WERI-Rb-1 (cell line): ENCODE measurements around the gene UBASH3A.

Experiments
- DNase-seq: peaks from one replicate; pipeline ENCODE4 v3.0.0-alpha.2; 2020
- H3K27ac ChIP-seq: fragments of 250-450 bp; sonication (Bioruptor Pico); 2 replicates; pipeline ENCODE4 v1.5.1; 2020; ENCODE audit warnings: mild to moderate bottlenecking, moderate library complexity
- H3K27me3 ChIP-seq: fragments of 250-450 bp; sonication (Bioruptor Pico); 2 replicates; pipeline ENCODE4 v1.5.1; 2021; ENCODE audit warnings: mild to moderate bottlenecking, low read depth, moderate library complexity; ENCODE audit not compliant: insufficient read depth, severe bottlenecking
- H3K36me3 ChIP-seq: fragments of 250-450 bp; sonication (Bioruptor Pico); 2 replicates; pipeline ENCODE4 v1.5.1; 2020; ENCODE audit warnings: mild to moderate bottlenecking, moderate library complexity
- H3K4me3 ChIP-seq: 2 replicates; pipeline ENCODE4 v1.5.1; 2011; ENCODE audit warnings: low read depth, mild to moderate bottlenecking, control low read depth, low read length
- H3K9me3 ChIP-seq: fragments of 250-450 bp; sonication (Bioruptor Pico); 2 replicates; pipeline ENCODE4 v1.5.1; 2021; ENCODE audit warnings: mild to moderate bottlenecking, moderate library complexity; ENCODE audit not compliant: severe bottlenecking
- TF ChIP-seq, protein P1 (sequence below): IDR thresholded peaks from 2 replicates; pipeline ENCODE4 v1.5.1; 2011; ENCODE audit warnings: low read depth, mild to moderate bottlenecking, control low read depth, inconsistent platforms, low read length

The UBASH3A gene

GRCh38 chr21:42453224-42453985, 49.7 kb downstream of the UBASH3A start:
- DNase-seq = no peak
- no peak overlapping the region for H3K4me3 ChIP-seq
- H3K27ac ChIP-seq = no peak overlapping the region

GRCh38 chr21:42453986-42454570, 50.4 kb downstream of the UBASH3A start:
- Histone ChIP-seq H3K27me3 (no peaks in the 10 kb centered on the region), H3K27ac (no peak overlapping the region), H3K4me3 (no peak overlapping the region), H3K9me3 (no peaks in the 10 kb centered on the region), H3K36me3 (no peaks in the 10 kb centered on the region)
- DNase-seq = no peak
- TF ChIP-seq, protein P1, sequence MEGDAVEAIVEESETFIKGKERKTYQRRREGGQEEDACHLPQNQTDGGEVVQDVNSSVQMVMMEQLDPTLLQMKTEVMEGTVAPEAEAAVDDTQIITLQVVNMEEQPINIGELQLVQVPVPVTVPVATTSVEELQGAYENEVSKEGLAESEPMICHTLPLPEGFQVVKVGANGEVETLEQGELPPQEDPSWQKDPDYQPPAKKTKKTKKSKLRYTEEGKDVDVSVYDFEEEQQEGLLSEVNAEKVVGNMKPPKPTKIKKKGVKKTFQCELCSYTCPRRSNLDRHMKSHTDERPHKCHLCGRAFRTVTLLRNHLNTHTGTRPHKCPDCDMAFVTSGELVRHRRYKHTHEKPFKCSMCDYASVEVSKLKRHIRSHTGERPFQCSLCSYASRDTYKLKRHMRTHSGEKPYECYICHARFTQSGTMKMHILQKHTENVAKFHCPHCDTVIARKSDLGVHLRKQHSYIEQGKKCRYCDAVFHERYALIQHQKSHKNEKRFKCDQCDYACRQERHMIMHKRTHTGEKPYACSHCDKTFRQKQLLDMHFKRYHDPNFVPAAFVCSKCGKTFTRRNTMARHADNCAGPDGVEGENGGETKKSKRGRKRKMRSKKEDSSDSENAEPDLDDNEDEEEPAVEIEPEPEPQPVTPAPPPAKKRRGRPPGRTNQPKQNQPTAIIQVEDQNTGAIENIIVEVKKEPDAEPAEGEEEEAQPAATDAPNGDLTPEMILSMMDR = no peak

More at GRCh38 chr21:42453224-42453985, 49.7 kb downstream of the UBASH3A start:
- H3K27me3 ChIP-seq = no peaks in the 10 kb centered on the region
- TF ChIP-seq, protein P1 = no peak
- H3K9me3 ChIP-seq = no peaks in the 10 kb centered on the region
- no peaks in the 10 kb centered on the region for H3K36me3 ChIP-seq

DNA sequence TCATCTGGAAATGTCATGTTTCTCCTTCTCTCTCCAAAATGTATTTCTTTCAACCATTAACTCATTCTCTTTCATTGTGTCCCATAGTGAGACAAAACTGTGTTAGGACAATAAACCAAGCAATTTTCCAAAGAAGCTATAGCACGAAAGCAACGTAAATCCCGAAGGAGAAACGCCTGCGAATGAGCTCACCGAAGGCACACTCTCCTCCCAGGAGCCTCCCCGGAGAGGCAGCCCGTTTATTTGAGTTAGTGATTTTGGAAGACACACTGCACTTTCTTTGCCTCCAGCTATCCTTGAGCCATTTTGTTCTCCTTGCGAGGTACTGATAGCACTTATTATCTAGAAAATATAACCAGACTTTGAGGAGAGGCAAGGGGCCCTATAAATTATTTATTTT, 51.1 kb downstream of the UBASH3A start:
- Histone ChIP-seq H3K27ac (no peak overlapping the region), H3K27me3 (no peaks in the 10 kb centered on the region), H3K9me3 (no peaks in the 10 kb centered on the region), H3K36me3 (no peaks in the 10 kb centered on the region), H3K4me3 (no peak overlapping the region)
- no peak for DNase-seq
- TF ChIP-seq, protein P1 = no peak

DNA sequence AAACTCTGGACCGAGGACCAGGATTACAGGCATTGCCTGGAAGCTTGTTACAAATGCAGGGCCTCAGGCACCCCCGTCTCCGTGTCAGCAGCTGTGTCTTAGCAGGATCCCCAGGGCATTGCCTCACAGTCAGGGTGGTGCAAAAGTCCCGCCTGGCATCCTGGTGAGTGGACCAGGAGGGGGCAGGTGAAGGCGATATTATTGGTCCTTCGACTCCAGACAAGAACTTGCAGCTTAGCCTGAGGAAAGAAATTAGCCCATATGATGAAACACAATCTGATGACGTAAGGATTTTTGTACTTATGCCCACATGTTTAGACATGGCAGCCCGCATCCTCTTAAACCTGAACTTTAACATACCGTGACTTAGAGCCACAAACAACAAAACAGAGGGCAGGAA, 51.5 kb downstream of the UBASH3A start:
- Histone ChIP-seq H3K9me3 (no peaks in the 10 kb centered on the region), H3K27ac (no peak overlapping the region), H3K4me3 (no peak overlapping the region), H3K27me3 (no peaks in the 10 kb centered on the region), H3K36me3 (no peaks in the 10 kb centered on the region)
- DNase-seq = no peak
- TF ChIP-seq, protein P1 = no peak

DNA sequence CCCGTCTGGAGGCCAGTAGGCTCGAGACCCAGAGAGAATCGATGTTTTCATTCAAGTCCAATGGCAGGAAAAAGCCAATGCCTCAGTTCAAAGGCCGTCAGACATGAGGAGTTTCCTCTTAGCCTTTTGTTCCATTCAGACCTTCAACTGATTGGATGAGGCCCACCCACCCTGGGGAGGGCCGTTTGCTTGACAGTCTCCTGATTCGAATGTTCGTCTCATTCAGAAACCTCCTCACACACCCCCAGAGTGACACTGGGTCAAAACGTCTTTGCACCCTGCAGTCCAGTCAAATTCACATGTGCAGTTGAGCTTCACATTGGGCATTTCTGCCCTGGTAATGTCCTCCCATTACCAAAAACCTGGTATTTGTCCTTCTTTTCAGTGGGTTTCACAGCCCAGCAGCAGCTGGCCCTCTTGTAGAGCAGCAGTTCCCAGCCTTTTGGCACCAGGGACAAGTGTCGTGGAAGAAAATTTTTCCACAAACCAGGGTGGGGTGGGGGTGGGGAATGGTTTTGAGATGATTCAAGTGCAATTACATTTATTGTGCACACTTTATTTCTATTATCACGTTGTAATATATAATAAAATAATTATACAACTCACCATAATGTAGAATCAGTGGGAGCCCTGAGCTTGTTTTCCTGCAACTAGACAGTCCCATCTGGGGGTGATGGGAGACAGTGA, 52.2 kb downstream of the UBASH3A start:
- Histone ChIP-seq H3K27ac (no peak overlapping the region), H3K4me3 (no peak overlapping the region), H3K27me3 (peaks cover under 1% of the 10 kb centered on the region), H3K9me3 (no peaks in the 10 kb centered on the region), H3K36me3 (no peaks in the 10 kb centered on the region)
- TF ChIP-seq, protein P1 = no peak
- no peak for DNase-seq
